ENCODE results near the gene ZNF236. TPM values are rescaled to one million over a fixed set of nuclear protein-coding genes. Genes with fewer than 3 reads are reported as not detected.
A peak's percentile ranks its signal among the peaks of the same experiment; 100 is the strongest.

ZNF236 gene
- total and polyA plus RNA-seq, 2 of the 8 experiments (the other 6 are each of a cell fraction or from before 2014, with no cell fraction given): 6.7 to 14.5 TPM

DNA sequence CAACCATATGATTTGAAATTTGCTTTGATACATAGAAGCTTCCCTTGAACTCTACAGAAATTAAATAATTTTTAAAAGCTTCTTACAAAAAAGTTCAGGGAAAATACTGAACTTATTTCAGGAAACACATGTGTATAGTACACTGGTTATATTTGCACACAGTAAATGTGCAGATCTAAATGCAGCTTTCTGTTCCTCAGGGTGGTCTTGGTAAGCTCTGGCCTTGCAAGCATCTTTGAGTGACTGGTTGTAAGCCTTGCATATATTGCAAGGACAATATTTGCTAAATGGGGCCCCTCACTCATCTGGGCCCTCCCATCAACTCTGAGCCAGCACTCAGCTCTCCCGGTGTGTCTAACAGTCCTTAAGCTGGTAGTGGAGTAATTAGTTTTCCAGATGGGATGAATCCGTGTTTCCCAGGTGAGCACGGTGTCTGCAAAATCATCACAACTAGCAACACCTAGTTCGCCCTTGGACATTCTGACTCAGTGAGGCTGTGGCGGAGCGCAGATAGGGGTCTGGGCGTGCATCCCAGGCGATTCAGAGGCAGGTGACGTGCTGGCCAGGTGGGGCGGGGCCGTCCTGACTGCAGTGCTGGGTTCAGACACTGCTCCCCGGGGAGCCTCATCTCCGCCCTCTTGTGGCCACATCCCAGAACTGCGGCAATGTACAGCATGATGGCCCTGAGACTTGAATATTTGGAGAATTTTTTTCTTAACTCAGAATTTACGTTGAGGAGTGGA lies 160.7 kb downstream of the ZNF236 start:
- no peak overlapping the region for H4K5ac ChIP-seq (ENCODE audit: insufficient read length, low read depth, low read length)
- no peaks in the 10 kb centered on the region for H3K36me3 ChIP-seq (ENCODE audit: control insufficient read depth in 2 of 4, insufficient read depth in 4 of 4, low read length in 3 of 4)
- no peak overlapping the region for H4K91ac ChIP-seq (replicated peaks; ENCODE audit: insufficient read length, low read length)
- peak overlapping the region in 1 of 2 experiments; percentile 38; a peak in 3 of 4 replicates for H3K4me2 ChIP-seq (ENCODE audit: insufficient read depth in 1 of 2, low read depth in 2 of 2, low read length in 2 of 2)
- H2BK5ac ChIP-seq (ENCODE audit: low read depth, low read length): peak overlapping the region; percentile 47; the same call in 1 of the 2 replicates
- DNase-seq (ENCODE audit: low read depth in 1 of 2, low spot score in 2 of 2): peak; percentile 87 to 98
- no peaks in the 10 kb centered on the region for H3K27me3 ChIP-seq (replicated peaks in 1 of 4; ENCODE audit: control insufficient read depth in 3 of 4, extremely low read depth in 1 of 4, insufficient read depth in 3 of 4, low read length in 3 of 4)
- 0 out of 2 replicates have a peak overlapping the region, but pooled peaks have one; percentile 10 for H2AFZ ChIP-seq (ENCODE audit: low read length)
- H3K4ac ChIP-seq (replicated peaks; ENCODE audit: insufficient read length, low read depth, low read length): no peak overlapping the region
- no peaks in the 10 kb centered on the region for H3K23me2 ChIP-seq (ENCODE audit: low read depth, low read length)
- peak overlapping the region; percentile 95; the same call in 1 of the 2 replicates for H2BK12ac ChIP-seq (ENCODE audit: low read depth, low read length)
- peak overlapping the region; percentile 89 for H3K18ac ChIP-seq (ENCODE audit: extremely low read depth, low read length)
- no peak overlapping the region for H2AK5ac ChIP-seq (ENCODE audit: low read depth, low read length)
- H3K27ac ChIP-seq (ENCODE audit: low read depth, low read length): no peak overlapping the region
- POLR2A ChIA-PET (ENCODE audit: partially characterized antibody): interaction anchor here (3.6 kb wide), 1 partner anchor 14 kb away, joined by 14 read pairs; no protein-coding TSS in a partner anchor
- H3K9ac ChIP-seq (replicated peaks in 1 of 4; ENCODE audit: extremely low read depth in 1 of 4, low read depth in 3 of 4, low read length in 3 of 4): no peak overlapping the region
- peaks cover 0 to 20% (median 9%) of the 10 kb centered on the region in 4 experiments for H3K4me1 ChIP-seq (replicated peaks in 1 of 4; ENCODE audit: control insufficient read depth in 3 of 4, insufficient read depth in 4 of 4, low read length in 3 of 4)
- H3K79me2 ChIP-seq (ENCODE audit: control insufficient read depth in 1 of 2, insufficient read depth in 2 of 2, low read length in 2 of 2): no peaks in the 10 kb centered on the region
- no peak overlapping the region for H2BK120ac ChIP-seq (replicated peaks; ENCODE audit: low read depth, low read length)
- no peak overlapping the region for H3K23ac ChIP-seq (ENCODE audit: insufficient read length)
- no peaks in the 10 kb centered on the region for H4K20me1 ChIP-seq (replicated peaks in 1 of 2; ENCODE audit: control insufficient read depth in 1 of 2, insufficient read depth in 2 of 2, low read length in 2 of 2)
- H3K79me1 ChIP-seq (ENCODE audit: low read depth, low read length): no peaks in the 10 kb centered on the region
- H3K4me3 ChIP-seq (ENCODE audit: extremely low read depth in 1 of 4, insufficient read depth in 2 of 4, low read depth in 3 of 4, low read length in 4 of 4): no peak overlapping the region
- peak; percentile 55 for FAIRE-seq
- H3K9me3 ChIP-seq (ENCODE audit: insufficient read depth in 2 of 2, low read depth in 1 of 2, low read length in 1 of 2): no peaks in the 10 kb centered on the region
- no peak overlapping the region; the same call in 1 of the 2 replicates for H2BK20ac ChIP-seq (ENCODE audit: low read length)
- H3K14ac ChIP-seq (ENCODE audit: insufficient read length): no peak overlapping the region
- H4K8ac ChIP-seq (ENCODE audit: extremely low read depth, insufficient read depth, low read length): no peak overlapping the region
- CTCF ChIA-PET (ENCODE audit: partially characterized antibody): interaction anchor here (0.6 to 13.3 kb wide), 51 partner anchors 8 to 932 kb away, joined by 3 to 188 read pairs (median 4); no protein-coding TSS in a partner anchor
- H3K56ac ChIP-seq (replicated peaks; ENCODE audit: insufficient read length, low read depth, low read length): no peak overlapping the region
- H2BK15ac ChIP-seq (ENCODE audit: low read length): 0 out of 2 replicates have a peak overlapping the region, but pooled peaks have one; percentile 93
- 30% methylated on average over 15 of the region's 15 CpGs; no CpG with 5 or more reads in 1 of the 2 experiments for WGBS, 2 experiments (ENCODE audit: extremely low coverage in 1 of 2, insufficient coverage in 1 of 2, insufficient read length in 1 of 2, insufficient replicate concordance in 2 of 2, low coverage in 1 of 2, low lambda C conversion rate in 2 of 2, missing lambda C conversion rate in 1 of 2)
- TF ChIP-seq TAF7 (optimal IDR thresholded peaks at IDR 0.05; ENCODE audit: borderline replicate concordance, low read depth, low read length) (peak; percentile 40), TCF12 (IDR thresholded peaks at IDR 0.05; ENCODE audit: low read depth, low read length) (no peak), BRCA1 (IDR thresholded peaks at IDR 0.05; ENCODE audit: low read depth, low read length) (no peak), BCL11A (IDR thresholded peaks at IDR 0.05; ENCODE audit: low read depth in 2 of 2, low read length in 2 of 2) (no peak), SP2 (IDR thresholded peaks at IDR 0.05; ENCODE audit: low read length) (no peak), RAD21 (IDR thresholded peaks at IDR 0.05 in 1 of 2, conservative IDR thresholded peaks at IDR 0.05 in 1 of 2; ENCODE audit: low read depth in 2 of 2, low read length in 2 of 2) (peak; percentile 77 to 84), SIRT6 (IDR thresholded peaks at IDR 0.05; ENCODE audit: low read length) (no peak), GABPA (IDR thresholded peaks at IDR 0.05; ENCODE audit: borderline replicate concordance, insufficient read depth, low read length) (no peak; the same call in 1 of the 2 replicates)
- TF ChIP-seq, protein P1, sequence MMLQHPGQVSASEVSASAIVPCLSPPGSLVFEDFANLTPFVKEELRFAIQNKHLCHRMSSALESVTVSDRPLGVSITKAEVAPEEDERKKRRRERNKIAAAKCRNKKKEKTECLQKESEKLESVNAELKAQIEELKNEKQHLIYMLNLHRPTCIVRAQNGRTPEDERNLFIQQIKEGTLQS (IDR thresholded peaks at IDR 0.05; ENCODE audit: insufficient read depth, low read depth, low read length): no peak

All from H1 (cell line).